GM13977 (cell line): ENCODE measurements around the gene PPFIA4.

Source experiments
- DNase-seq: peaks from one replicate; pipeline ENCODE4 v3.0.0; 2012; ENCODE audit warnings: low spot score
- CTCF ChIP-seq: IDR thresholded peaks from 2 replicates; pipeline ENCODE4 v1.5.1; 2012; ENCODE audit warnings: mild to moderate bottlenecking, control low read depth; ENCODE audit not compliant: insufficient read depth; ENCODE audit errors: extremely low read depth, missing control alignments
- in situ Hi-C: fragments of 300-500 bp; cut with MboI; formaldehyde crosslinking; loops from one replicate; pipeline ENCODE4 v1.12.0; 2022; ENCODE audit warnings: low sequenced_read_pairs, low pct_unique_long_range_greater_than_20kb, mixed read lengths, inconsistent platforms; ENCODE audit not compliant: unreplicated experiment

PPFIA4 gene

DNA sequence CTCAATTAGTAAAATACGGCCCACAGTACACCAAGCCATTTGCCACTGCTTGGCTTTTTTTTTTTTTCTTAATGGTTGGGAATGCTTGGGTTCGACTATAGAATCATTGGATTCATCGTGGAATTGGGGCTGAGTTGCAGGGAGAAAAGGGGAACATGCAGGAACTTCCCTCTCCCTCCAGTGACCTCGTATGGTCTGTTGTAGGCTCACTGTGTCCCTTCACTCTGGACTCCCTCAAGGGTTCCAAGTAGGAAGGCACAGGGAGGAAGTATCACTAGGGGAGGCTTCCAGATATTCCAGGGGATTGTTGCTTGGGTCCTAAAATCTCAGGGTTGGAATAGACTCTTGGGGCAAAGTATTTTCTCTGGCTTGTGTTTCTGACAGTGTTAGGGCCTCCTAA is 24.5 kb downstream of the PPFIA4 start:
- no peak for DNase-seq
- no peak for TF ChIP-seq CTCF
- in situ Hi-C loops = no loop called here

- no peak for TF ChIP-seq CTCF
- in situ Hi-C loops = no loop called here
- no peak for DNase-seq
These were observed 25.6 kb downstream of the PPFIA4 start for GRCh38 chr1:203051841-203052324.

DNA sequence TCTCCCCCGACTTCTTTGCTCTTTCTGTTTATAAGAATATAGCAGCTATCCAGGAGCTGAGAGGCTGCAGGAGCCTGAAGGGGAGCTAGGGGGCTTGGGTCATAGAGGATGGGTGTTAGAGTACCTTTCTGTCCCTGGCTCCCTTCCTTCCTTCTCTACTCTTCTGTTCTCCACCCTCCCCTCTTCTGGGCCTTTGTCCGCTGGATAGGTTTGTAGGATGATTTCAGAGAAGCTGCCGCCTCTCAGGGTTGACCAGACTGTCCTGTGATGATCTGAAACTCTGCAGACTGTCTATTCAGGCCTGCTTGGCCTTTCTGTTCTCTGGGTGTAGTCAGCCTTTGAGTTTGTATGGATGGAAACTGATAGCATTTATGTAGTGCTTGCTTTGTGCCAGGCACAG is 26.3 kb downstream of the PPFIA4 start:
- in situ Hi-C loops = no loop called here
- TF ChIP-seq CTCF = no peak
- no peak for DNase-seq

DNA sequence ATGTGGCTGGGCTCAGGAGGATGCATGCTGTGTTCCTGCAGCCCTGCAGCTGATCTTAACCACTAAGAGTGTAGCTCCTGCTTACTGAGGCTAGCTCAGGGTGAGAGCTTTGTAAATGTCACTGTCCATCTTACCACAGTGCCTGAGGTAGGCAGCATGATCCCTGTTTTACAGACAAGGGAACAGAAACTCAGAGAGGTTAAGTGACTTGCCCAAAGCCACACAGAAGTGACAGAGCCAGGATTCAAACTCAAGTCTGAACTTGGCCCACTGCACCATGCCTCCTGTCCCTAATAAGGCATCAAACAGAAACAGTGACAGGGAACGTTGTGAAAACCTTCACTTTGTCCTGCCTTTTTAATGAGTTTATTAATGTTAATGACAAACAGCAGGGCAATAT is 27.9 kb downstream of the PPFIA4 start:
- in situ Hi-C loops = no loop called here
- no peak for DNase-seq
- TF ChIP-seq CTCF = no peak

DNA sequence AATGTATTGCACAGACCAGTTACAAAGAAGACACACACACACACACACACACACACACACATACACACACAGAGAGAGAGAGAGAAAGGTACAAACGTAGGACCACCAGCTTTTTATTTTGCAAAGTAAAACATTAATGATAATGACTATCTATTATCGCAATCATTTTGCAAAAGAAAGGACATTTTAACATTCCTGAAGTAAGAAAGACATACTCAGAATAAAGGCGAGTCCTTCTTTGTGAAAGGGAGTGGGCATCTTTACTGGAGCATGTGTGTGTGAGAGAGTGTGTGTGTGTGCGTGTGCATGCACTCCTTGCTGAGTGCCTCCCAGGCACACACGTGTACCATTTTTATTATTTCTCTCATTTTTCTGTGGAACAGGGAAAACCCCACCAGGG is 28.4 kb downstream of the PPFIA4 start:
- DNase-seq = no peak
- in situ Hi-C loops = no loop called here
- no peak for TF ChIP-seq CTCF

GRCh38 chr1:203055161-203055799 is 29.0 kb downstream of the PPFIA4 start:
- DNase-seq = no peak
- TF ChIP-seq CTCF = no peak
- in situ Hi-C loops = no loop called here

- no peak for DNase-seq
- in situ Hi-C loops = no loop called here
- no peak for TF ChIP-seq CTCF
These were observed 29.7 kb downstream of the PPFIA4 start for GRCh38 chr1:203056012-203056411.
